Thyroid gland (tissue), 4 donors: ENCODE measurements around the gene C8A. TPM values are rescaled to one million over a fixed set of nuclear protein-coding genes. Genes with fewer than 3 reads are reported as not detected.

Experiments
- DNase-seq, 2 donors: peaks; one replicate each; pipeline ENCODE4 v3.0.0-alpha.2; 2019
- H3K27ac ChIP-seq, 3 donors: fragments of 200-600 bp; sonication (generic); 1 replicate in 2 of 3; 2 replicates in 1 of 3; pipeline ENCODE4 v1.5.1; 2016 to 2019; ENCODE audit warnings: mild to moderate bottlenecking in 1 of 3, moderate library complexity in 1 of 3
- H3K27me3 ChIP-seq: fragments of 200-600 bp; sonication (generic); one replicate; pipeline ENCODE4 v1.5.1; 2019
- H3K36me3 ChIP-seq, 2 donors: fragments of 200-600 bp; sonication (generic); one replicate each; pipeline ENCODE4 v1.5.1; 2016 to 2019
- H3K4me1 ChIP-seq, 2 donors: fragments of 200-600 bp; sonication (generic); one replicate each; pipeline ENCODE4 v1.5.1; 2017 to 2019
- H3K4me3 ChIP-seq, 3 donors: fragments of 200-600 bp; sonication (generic); replicated peaks in 1 of 3; 1 replicate in 2 of 3; 2 replicates in 1 of 3; pipeline ENCODE4 v1.5.1; 2016; ENCODE audit warnings: mild to moderate bottlenecking in 1 of 3
- H3K9me3 ChIP-seq: fragments of 200-600 bp; sonication (generic); one replicate; pipeline ENCODE4 v1.5.1; 2017
- POLR2A ChIP-seq, 2 donors: fragments of 450-650 bp; IDR thresholded peaks; one replicate each; pipeline ENCODE4 v1.6.1; 2017; ENCODE audit warnings: antibody characterized with exemption in 2 of 2, mild to moderate bottlenecking in 2 of 2, moderate library complexity in 1 of 2
- WGBS, 2 donors: methylation state at CpG; one replicate each; pipeline ENCODE4 v1.1.5; 2017; 5-methylcytosine and 5-hydroxymethylcytosine counted together
- intact Hi-C: fragments of 100-400 bp; cut with DNase I; formaldehyde crosslinking; loops from one replicate; pipeline ENCODE4 v1.15.1; 2023
- total RNA-seq, 4 donors: library from RNA; depleted of rRNA; stranded (reverse); fragments of >200 nt; gene quantifications; one replicate each; pipeline ENCODE4 v1.2.3, GENCODE V29; 2016
- TF ChIP-seq, protein P1 (sequence below), 6 experiments: fragments of 200-600 bp in 3 of 6; fragments of 450-650 bp in 3 of 6; sonication (generic) in 3 of 6; IDR thresholded peaks; one replicate each; pipeline ENCODE4 v1.5.1; 2016 to 2019; ENCODE audit warnings: antibody characterized with exemption in 6 of 6, mild to moderate bottlenecking in 2 of 6, inconsistent platforms in 1 of 6, moderate library complexity in 1 of 6

Gene C8A
- total RNA-seq, 4 donors from 2014 or later, result not detected

DNA sequence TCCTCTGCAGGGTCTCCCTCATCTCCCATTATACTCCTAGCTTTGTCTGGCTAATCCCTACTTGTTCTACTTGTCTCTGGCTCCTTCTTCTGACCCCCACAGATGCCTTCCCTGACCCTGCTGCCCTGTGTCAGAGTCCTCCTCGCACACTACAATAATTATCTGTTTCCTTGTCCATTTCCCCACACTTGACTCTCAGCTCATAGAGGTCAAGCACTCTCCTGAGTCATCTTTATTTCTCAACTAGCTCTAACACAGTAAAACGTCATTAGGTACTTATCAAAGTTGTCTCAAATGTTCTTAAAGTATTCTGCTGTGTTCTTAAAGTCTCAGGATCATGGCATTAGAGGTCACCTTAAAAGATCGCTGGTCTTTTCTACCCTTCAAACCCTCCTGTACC, 47.1 kb downstream of the C8A start:
- H3K4me1 ChIP-seq, result peaks cover 0 to 11% of the 10 kb centered on the region in 2 donors
- DNase-seq, result no peak
- H3K27me3 ChIP-seq, result no peaks in the 10 kb centered on the region
- no peak overlapping the region for H3K27ac ChIP-seq
- intact Hi-C loops, result no loop called here
- no peak for TF ChIP-seq POLR2A (IDR thresholded peaks at IDR 0.05)
- TF ChIP-seq, protein P1, sequence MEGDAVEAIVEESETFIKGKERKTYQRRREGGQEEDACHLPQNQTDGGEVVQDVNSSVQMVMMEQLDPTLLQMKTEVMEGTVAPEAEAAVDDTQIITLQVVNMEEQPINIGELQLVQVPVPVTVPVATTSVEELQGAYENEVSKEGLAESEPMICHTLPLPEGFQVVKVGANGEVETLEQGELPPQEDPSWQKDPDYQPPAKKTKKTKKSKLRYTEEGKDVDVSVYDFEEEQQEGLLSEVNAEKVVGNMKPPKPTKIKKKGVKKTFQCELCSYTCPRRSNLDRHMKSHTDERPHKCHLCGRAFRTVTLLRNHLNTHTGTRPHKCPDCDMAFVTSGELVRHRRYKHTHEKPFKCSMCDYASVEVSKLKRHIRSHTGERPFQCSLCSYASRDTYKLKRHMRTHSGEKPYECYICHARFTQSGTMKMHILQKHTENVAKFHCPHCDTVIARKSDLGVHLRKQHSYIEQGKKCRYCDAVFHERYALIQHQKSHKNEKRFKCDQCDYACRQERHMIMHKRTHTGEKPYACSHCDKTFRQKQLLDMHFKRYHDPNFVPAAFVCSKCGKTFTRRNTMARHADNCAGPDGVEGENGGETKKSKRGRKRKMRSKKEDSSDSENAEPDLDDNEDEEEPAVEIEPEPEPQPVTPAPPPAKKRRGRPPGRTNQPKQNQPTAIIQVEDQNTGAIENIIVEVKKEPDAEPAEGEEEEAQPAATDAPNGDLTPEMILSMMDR (IDR thresholded peaks at IDR 0.05), result no peak
- 23 to 25% methylated on average over 3 of the region's 3 CpGs for WGBS, 2 donors
- no peaks in the 10 kb centered on the region for H3K36me3 ChIP-seq
- H3K4me3 ChIP-seq, result no peak overlapping the region
- no peaks in the 10 kb centered on the region for H3K9me3 ChIP-seq

GRCh38 chr1:56903778-56904177, 49.2 kb downstream of the C8A start:
- no peaks in the 10 kb centered on the region for H3K9me3 ChIP-seq
- intact Hi-C loops, result no loop called here
- 85 to 88% methylated on average over 1 of the region's 1 CpG for WGBS, 2 donors
- peaks cover 0 to 7% of the 10 kb centered on the region in 2 donors for H3K4me1 ChIP-seq
- TF ChIP-seq, protein P1 (IDR thresholded peaks at IDR 0.05), result no peak
- TF ChIP-seq POLR2A (IDR thresholded peaks at IDR 0.05), result no peak
- no peak for DNase-seq
- H3K4me3 ChIP-seq, result no peak overlapping the region
- no peaks in the 10 kb centered on the region for H3K36me3 ChIP-seq
- no peaks in the 10 kb centered on the region for H3K27me3 ChIP-seq
- H3K27ac ChIP-seq, result no peak overlapping the region

DNA sequence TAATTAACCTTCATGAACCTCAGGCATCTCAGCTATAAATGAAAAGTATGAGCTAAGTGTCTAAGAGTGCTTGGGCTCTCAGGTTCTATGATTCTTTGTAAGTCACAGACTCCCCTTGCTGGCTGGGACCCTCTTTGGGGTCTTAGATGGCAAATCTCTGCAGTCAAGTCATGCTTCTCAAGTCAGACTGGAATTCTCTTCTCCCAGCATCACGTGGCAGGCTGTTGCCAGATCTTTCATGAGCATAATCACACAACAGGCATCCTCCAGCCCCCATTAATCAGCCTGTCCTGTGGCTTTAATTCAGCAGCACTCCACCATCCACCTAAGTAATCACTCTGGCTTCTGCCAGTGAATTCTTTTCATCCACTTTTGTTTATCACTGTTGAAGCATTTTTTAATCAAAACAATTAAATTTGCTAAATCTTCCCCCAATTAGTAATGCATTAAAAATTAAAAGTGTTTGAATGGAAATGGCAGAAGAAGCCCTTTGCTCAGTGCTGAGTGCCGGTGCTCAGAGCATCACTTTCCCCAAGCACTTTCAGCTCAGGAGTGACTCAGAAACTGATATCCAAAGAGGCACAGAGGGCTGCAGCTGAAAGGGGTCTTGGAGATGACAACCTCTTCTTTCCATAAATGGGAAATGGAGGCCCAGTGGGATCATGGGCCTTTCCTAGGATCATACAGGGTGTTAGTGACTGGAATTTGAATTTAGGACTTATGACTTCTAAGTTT, 50.2 kb downstream of the C8A start:
- peaks cover 0 to 7% of the 10 kb centered on the region in 2 donors for H3K4me1 ChIP-seq
- no peaks in the 10 kb centered on the region for H3K27me3 ChIP-seq
- H3K36me3 ChIP-seq, result no peaks in the 10 kb centered on the region
- no peak overlapping the region for H3K4me3 ChIP-seq
- intact Hi-C loops, result no loop called here
- TF ChIP-seq, protein P1 (IDR thresholded peaks at IDR 0.05), result no peak
- TF ChIP-seq POLR2A (IDR thresholded peaks at IDR 0.05), result no peak
- no peak overlapping the region for H3K27ac ChIP-seq
- no peaks in the 10 kb centered on the region for H3K9me3 ChIP-seq
- no peak for DNase-seq
- 57 to 69% methylated on average over 2 of the region's 2 CpGs for WGBS, 2 donors

DNA sequence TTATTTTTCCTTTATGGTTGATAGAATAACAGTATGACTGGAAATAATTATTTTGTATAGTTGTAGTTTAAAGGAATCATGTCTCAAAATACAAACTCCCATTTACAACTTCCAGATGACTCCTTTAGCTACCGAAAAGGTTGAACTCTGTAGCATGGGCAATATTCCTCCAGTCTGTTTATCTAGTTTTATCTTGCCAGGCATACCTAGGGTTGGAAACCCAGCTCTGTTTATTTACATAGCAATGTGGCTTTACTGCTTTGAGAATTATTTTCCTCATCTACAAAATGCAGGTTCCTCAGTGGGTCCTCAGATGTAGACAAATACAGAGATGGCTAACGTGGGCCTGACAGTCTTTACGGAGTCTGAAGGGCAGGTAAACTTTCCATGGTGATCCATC, 51.1 kb downstream of the C8A start:
- Histone ChIP-seq H3K27me3 (no peaks in the 10 kb centered on the region), H3K4me3 (no peak overlapping the region), H3K9me3 (no peaks in the 10 kb centered on the region), H3K4me1 (peaks cover 0 to 7% of the 10 kb centered on the region in 2 donors), H3K27ac (no peak overlapping the region), H3K36me3 (no peaks in the 10 kb centered on the region)
- TF ChIP-seq, protein P1 (IDR thresholded peaks at IDR 0.05), result no peak
- no peak for TF ChIP-seq POLR2A (IDR thresholded peaks at IDR 0.05)
- WGBS, 2 donors, result 82 to 84% methylated on average over 3 of the region's 3 CpGs
- intact Hi-C loops, result no loop called here
- no peak for DNase-seq

DNA sequence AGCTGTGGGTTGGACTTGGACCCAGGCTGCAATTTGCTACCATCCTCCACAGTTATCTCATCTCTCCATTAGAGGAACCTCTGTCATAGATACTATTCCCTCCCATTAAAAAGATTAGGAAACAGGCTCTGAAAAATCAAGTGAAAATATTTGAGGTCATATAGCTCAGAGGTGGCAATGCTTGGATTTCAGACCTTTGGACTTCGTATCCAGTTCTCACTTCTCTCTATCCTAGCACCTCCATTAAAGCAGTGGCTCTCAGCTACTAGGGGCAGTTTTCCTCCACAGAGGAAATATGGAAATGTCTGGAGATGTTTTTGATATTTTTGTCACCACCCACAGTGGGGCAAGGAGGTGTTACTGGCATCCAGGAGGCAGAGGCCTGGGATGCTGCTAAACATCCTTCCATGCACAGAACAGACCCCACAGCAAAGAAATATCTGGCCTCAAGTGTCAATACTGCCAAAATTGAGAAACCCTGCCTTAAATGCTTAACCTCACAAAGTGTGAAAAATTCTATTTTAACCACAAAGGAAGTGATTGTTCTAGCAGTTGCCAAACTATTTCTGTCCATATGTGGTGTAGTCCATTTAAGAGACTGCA, 54.1 kb downstream of the C8A start:
- H3K4me1 ChIP-seq, result no peaks in the 10 kb centered on the region
- TF ChIP-seq, protein P1 (IDR thresholded peaks at IDR 0.05), result no peak
- TF ChIP-seq POLR2A (IDR thresholded peaks at IDR 0.05), result no peak
- H3K27me3 ChIP-seq, result no peaks in the 10 kb centered on the region
- 96 to 100% methylated on average over 1 of the region's 1 CpG for WGBS, 2 donors
- intact Hi-C loops, result no loop called here
- no peak overlapping the region for H3K27ac ChIP-seq
- DNase-seq, result no peak
- H3K4me3 ChIP-seq, result no peak overlapping the region
- H3K9me3 ChIP-seq, result no peaks in the 10 kb centered on the region
- no peaks in the 10 kb centered on the region for H3K36me3 ChIP-seq
